ENCODE data around the gene ATP8A2.
A peak's percentile ranks its signal among the peaks of the same experiment; 100 is the strongest.
"Not testable (repeated sequence)": the region's sequence is repeated elsewhere in the genome, so short reads cannot be mapped to it uniquely, and the experiment has no call there.

The ATP8A2 gene

DNA sequence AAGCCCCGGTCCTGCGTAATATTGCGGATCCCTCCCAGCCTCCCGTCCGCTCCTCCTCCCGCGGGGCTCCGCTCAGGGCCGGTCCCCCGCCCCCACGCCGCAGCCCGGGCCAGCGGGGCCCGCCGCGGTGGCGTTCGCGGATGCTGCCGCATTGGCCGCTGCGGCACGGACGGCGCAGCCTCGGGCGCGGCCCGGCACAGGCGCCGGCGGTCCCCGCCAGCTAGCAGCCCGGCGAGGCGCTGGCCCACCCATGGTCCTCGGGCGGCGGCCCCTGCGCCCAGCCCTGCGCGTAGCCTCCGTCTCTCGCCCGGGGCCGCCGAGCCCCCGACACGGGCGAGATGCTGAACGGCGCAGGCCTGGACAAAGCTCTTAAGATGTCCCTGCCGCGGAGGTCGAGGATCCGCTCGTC is at the start of gene ATP8A2:
ATP8A2 (plus strand) TSS at position 100 of the 409 bp plus-strand sequence; CDS start at position 339, 239 bp downstream.
- DNase-seq: peak; percentile 16

DNA sequence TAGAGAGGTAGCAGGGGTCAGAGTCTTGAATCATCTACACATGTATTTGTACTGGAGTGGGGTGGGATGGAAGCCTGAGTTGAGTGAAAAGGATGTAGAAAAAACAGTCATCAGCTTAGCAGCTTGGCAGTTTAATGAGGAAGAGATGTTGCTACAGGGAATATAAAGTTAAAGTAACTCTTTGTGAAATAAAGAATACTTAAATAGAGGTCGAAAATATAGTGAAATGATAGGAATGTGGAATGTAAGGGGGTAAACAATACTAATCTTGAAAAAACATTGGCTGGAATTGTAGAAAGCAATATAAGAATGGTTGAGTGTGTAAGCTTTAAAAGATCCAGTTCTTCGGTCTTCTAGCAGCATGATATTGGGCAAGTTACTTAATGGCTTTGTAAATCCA is 47.7 kb upstream of the ATP8A2 start:
- no peak for DNase-seq

DNA sequence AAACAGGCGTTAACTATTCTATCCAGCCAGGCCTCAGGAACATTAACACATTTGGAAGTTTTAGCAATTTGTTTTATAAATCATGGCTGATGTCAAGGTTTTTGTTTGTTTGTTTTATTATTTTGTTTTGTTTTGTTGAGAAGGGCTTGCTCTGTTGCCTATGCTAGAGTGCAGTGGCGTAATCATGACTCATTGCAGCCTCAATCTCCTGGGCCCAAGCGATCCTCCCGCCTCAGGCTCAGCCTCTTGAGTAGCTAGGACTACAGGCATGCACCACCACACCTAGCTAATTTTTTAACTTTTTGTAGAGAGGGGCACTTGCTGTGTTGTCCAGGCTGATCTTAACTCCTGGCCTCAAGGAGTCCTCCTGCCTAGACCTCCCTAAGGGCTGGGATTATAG is 42.1 kb upstream of the ATP8A2 start:
- no peak for DNase-seq

GRCh38 chr13:25330541-25330940 is 41.2 kb upstream of the ATP8A2 start:
- no peak for DNase-seq

GRCh38 chr13:25335856-25336255 is 35.9 kb upstream of the ATP8A2 start:
- DNase-seq: no peak

DNA sequence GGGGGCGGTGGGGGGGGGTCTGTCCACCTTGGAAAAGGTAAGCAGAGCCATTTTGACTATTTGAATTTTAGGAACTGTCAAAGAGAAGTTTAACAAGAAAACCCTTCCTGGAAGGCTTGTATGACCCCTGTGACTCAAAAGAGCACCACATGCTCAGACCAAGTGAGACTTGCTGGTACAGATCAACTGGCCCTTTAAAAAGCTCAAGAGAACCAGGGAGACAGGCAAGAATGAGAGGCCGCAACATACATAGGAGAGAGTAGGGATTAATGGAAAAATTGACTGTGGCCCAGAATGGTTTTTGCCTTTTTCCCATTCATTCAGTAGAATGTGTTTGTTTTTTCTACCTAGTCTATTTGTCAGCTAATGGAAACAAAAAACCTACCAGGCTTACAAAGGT is 26.2 kb upstream of the ATP8A2 start:
- DNase-seq: no peak

DNA sequence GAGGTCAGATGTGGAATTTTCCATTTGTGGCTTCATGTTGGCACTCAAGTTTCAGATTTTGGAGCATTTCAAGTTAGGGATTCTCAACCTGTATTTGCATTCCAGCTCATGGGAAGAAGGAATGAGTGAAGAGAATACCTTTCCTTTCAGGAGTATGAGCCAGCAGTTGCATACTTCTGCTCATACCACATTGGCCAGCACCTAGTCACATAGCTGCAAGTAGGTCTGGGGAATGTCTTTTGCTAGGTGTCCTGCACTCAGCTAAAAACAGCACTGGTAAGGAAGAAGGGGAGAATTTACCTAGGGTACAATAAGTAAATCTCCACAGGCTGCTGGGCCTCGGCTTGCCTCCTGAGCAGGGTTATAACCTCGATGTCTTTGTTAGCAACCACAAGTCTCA is 24.6 kb upstream of the ATP8A2 start:
- DNase-seq: no peak

DNA sequence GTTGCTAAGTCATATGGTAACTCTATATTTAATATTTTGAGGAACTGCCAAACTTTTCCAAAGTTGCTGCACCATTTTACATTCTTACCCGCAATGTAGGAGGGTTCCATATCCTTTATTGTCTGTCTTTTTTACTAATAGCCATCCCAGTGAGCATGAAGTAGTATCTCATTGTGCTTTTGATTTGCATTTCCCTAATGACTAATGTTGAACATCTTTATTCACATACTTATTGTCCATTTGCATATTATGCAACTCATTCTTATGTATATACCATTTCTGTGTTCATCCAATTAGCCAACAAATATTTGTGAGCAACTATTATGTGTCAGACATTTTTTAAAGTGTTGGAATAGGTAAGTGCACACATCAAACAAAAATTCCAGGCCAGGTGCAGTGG is 20.4 kb upstream of the ATP8A2 start:
- DNase-seq: no peak

DNA sequence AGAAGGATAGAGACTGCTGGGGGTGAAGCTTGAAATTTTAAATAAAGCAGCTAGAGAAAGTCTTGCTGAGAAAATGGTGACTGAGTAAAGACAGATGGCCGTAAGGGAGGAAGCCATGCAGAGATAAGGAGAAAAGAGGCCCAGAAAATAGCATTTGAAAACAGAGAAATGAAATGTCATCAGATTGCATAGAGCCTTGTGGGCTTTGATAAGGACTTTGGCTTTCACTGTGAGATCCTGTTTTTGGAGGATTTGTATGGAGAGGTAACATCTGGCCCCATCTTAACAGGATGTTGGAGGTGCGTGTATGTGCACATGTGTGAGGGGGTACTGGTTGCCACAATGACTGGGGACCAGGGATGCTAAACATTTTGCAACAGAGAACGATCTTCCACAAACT is 19.5 kb upstream of the ATP8A2 start:
- DNase-seq: no peak

GRCh38 chr13:25352806-25353205 is 19.0 kb upstream of the ATP8A2 start:
- DNase-seq: no peak

DNA sequence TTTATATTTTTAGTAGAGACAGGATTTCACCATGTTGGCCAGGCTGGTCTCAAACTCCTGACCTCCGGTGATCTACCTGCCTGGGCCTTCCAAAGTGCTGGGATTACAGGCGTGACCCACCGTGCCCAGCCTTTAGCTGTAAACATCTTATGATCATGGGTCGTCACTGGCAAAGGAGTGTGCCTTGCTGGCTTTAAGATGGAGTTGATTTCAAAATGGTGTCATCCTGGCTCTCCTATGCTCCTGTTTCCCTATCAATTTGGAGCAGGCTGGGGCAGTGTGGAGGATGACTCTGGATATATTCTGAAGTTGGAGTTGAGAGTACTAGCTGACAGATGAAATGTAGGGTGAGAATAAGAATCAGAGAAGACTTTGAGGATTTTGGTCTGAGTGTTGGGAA is 18.4 kb upstream of the ATP8A2 start:
- no peak for DNase-seq

GRCh38 chr13:25354377-25354776 is 17.4 kb upstream of the ATP8A2 start:
- no peak for DNase-seq

DNA sequence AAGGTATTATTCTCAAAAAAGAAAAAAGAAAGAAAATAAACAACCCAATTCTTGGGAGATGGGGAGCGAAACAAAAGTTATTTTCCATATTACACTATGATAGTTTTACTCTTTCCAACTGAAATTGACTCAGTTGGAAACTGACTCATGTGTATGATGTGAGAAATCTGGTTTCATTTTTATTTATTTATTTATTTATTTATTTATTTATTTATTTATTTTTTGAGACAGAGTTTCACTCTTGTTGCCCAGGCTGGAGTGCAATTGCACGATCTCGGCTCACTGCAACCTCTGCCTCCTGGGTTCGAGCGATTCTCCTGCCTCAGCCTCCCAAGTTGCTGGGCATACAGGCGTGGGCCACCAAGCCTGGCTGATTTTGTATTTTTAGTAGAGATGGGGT is 11.3 kb upstream of the ATP8A2 start:
- not testable (repeated sequence) for DNase-seq

DNA sequence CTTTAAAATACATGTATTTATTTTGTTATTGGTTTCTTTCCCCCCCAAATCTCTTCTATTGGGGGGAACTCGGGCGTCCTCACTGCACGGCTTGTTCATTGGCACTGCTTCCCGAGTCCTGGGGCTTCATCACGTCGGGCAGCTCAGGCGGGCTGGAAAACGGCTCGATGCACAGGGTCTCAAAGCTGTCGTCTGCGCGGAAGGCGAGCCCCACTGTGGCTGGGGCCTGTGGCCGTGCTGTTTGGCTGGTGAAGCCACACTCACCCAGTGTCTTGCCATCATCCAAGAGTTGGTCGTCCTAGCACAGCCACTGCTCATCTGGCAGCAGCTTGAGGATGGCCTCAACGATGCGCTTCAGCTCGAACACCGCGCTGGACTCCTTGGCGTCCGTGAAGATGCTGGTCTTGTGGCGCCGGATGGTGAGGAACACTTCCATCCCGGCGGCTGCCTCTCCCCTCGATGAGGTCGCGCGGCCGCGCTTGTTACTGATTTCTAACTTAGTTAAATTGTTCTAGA is 6.0 kb upstream of the ATP8A2 start:
- no peak for DNase-seq

GRCh38 chr13:25371158-25371874 is 458 bp upstream of the ATP8A2 start:
- no peak for DNase-seq

DNA sequence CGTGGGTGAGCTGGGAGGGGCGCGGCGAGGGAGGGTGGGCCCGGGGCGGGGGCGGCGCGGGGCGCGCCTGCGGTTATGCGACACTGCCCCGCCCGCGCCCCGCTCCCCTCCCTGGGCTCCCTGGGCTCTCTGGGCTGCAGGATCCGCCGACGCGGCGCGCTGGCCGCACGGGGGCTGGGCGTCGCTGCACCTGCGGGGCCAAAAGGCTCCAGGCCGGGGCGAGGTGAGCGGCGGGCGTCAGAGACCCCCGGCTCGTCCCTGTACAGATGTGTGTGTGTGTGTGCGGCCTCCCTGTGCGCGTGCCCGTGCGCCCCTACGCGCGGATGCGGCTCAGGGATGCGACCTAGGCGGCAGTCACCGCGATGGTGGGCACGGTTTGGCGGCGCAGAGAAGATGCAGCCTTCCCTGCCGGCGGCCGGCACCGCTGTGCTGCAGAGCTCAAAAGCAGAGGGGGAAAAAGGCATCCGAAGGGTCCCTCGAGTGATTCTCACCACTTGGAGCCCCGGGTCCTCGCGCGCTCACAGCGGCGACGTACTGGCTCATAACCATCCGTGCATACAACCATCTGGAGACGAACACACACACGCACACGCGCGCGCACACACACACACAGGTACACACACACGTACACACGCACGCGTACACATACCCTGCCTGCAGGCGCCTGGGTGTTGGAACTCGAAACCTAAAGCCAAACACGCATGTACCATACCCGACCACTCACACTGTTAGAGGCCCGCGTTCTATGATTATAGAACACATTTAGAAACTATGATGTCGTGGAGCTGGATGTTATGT is 709 bp downstream of the ATP8A2 start:
- DNase-seq: no peak

DNA sequence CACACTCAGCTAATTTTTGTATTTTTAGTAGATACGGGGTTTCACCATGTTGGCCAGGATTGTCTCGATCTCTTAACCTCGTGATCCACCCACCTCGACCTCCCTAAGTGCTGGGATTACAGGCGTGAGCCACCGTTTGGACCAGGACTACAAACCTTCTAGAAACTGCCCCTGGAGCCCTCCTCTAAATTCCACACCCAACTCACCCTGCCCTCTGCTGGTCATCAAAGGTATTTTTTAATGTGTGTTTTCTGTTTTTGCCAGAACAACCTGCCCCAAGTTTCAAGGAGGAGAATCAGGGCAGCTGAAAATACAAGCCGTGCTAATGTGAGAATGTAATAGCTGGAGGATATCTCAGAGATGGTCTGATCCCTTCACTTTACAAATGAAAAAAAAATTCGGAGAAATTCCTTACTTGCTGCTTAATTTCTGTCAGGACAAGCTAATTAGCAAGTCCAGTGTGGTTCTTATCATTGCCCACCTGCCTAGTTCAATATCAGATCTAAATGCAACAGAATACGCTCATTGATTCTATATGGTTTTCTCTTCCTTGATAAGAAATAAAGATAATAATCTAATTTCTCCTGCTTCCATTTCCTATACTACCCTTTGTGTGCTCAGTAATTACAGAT is 4.1 kb downstream of the ATP8A2 start:
- DNase-seq: peak; percentile 37

- DNase-seq: no peak
These were observed 5.6 kb downstream of the ATP8A2 start for GRCh38 chr13:25377244-25377962.

DNA sequence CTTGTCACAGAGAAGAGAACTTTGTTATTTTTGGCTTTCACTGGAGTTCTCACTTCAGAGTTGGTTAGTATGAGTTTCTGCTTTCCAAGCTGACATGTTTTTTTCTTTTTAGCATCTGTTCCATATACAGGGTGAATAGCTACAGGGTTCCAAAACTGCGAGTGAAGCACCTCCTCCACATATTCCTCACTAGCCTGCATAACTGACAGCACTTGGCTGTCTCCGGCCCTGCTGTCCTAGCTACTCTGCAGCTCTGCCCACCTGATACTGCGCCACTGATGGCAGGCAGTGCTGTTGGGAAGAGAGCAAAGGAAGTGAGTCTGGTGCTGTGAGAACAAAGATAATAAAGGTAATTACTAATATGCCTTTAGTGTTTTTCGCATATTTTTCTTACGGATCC is 6.8 kb downstream of the ATP8A2 start:
- no peak for DNase-seq

- DNase-seq: no peak
These were observed 7.2 kb downstream of the ATP8A2 start for GRCh38 chr13:25379011-25379410.

DNA sequence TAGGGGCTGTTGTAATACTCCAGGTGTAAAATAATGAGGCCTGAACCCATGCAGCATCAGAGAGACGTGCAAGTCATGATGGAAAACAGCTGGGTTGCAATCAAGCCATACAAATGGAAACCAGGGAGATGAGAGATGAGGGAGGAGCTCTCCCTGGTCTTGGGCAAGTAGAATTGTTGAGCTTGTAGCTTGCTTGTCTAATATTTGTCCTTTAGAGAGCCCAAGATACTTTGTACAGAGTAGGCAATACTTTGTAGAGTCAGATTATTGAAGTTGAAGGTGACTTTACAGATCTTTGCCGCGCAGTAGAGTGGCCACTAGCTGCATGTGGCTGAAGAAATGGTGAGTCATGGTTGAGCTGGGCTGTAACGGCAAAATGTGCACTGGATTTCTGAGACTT is 8.3 kb downstream of the ATP8A2 start:
- DNase-seq: no peak

DNA sequence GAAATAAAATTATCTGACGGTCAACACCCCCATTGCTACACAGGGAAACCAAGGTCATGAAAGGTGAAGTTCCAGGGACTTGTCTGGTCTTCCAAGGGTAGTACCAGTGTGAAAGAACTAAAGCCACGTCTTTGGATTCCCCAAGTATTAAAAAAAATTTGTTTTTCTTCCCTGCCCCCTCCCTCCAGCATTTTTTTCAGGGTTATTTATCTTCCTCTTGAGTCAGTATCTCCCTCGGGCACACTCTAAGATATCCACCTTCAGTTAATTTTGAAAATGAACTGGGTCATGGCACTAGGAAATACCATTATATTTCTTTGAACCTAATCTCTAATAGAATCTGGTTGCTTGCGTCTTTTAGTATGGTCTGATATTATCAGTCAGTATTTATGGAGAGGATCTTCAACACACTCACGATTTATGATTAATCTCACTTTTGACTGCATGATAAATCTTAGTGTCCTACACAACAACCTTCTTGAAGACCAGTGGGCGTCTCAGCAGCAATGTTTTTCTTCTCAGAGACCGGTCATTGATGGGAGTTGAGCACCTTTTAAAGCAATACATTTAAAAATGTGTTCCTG is 9.1 kb downstream of the ATP8A2 start:
- DNase-seq: no peak

All from stimulated activated CD4-positive, alpha-beta T cell treated with anti-CD3 and anti-CD28 coated beads, Interleukin-15, amount 100 ng/mL, for 24 hours (primary cell).